ENCODE results near the gene NPAS4.

GRCh38 chr11:66438504-66439466 is 17.9 kb downstream of the NPAS4 start, which contains the start of gene MRPL11:
- TF ChIP-seq ZNF586 (CRISPR knock-in tag; conservative IDR thresholded peaks at IDR 0.05) (no peak), NR1H2 (CRISPR knock-in tag; IDR thresholded peaks at IDR 0.05) (no peak), CTCF (IDR thresholded peaks at IDR 0.05 in 2 of 3, conservative IDR thresholded peaks at IDR 0.05 in 1 of 3; ENCODE audit: insufficient read depth in 2 of 3, low read depth in 1 of 3, low read length in 3 of 3) (peak; percentile 78 to 91 (median 91)), NR2C1 (IDR thresholded peaks at IDR 0.05) (peak; percentile 99), NR2C1 (tag; IDR thresholded peaks at IDR 0.05) (peak; percentile 100), EZH2 (IDR thresholded peaks at IDR 0.05; ENCODE audit: borderline replicate concordance, low read depth, low read length) (no peak), TARDBP (IDR thresholded peaks at IDR 0.05) (peak; percentile 57; the same call in 1 of the 2 replicates), ZNF639 (CRISPR knock-in tag; conservative IDR thresholded peaks at IDR 0.05 in 1 of 2, IDR thresholded peaks at IDR 0.05 in 1 of 2) (no peak), FOS (IDR thresholded peaks at IDR 0.05; ENCODE audit: extremely low read depth, insufficient read length) (no peak), PHF8 (IDR thresholded peaks at IDR 0.05; ENCODE audit: borderline replicate concordance, low read length) (peak; percentile 90), ZNF707 (CRISPR knock-in tag; conservative IDR thresholded peaks at IDR 0.05) (no peak), TAF1 (IDR thresholded peaks at IDR 0.05; ENCODE audit: control insufficient read depth, extremely low read depth, insufficient read depth, low read length, severe bottlenecking) (peak; percentile 89)
- TF ChIP-seq, protein P1, sequence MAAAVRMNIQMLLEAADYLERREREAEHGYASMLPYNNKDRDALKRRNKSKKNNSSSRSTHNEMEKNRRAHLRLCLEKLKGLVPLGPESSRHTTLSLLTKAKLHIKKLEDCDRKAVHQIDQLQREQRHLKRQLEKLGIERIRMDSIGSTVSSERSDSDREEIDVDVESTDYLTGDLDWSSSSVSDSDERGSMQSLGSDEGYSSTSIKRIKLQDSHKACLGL (CRISPR knock-in tag; IDR thresholded peaks at IDR 0.05; ENCODE audit: borderline replicate concordance, poor library complexity, severe bottlenecking) = no peak
